ENCODE measurements around the gene TUBA4B.
A peak's percentile ranks its signal among the peaks of the same experiment; 100 is the strongest.

Gene TUBA4B

GRCh38 chr2:219252900-219253752, at the start of gene TUBA4B:
TSS of gene TUBA4B (plus strand) at chr2:219253243. CDS start at chr2:219253408, 165 bp downstream.
- DNase-seq, result no peak

DNA sequence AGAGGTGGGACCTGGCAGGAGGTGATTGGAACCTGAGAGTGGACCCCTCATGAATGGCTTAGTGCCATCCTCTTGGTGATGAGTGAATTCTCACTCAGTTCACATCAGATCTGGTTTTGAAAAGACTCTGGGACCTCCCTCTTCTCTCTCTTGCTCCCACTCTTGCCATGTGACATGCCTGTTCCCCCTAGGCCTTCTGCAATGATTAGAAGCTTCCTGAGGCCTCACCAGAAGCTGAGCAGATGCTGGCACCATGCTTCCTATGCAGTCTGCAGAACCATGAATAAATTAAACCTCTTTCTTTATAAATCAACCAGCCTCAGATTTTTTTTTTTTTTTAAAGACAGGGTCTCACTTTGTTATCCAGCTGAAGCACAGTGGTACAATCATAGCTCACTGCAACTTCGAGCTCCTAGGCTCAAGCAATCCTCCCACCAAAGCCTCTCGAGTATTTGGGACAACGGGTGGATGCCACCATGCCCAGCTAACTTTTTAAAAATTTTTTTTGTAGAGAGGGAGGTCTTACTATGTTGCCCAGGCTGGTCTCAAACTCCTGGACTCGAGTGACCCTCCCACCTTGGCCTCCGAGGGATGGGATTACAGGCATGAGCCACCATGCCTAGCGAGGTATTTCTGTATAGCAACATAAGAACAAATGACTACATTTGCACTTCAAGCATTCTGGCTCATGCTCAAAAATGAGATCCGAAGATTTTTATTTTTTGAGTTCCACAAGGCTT, 48.4 kb upstream of the TUBA4B start:
- no peak for DNase-seq

DNA sequence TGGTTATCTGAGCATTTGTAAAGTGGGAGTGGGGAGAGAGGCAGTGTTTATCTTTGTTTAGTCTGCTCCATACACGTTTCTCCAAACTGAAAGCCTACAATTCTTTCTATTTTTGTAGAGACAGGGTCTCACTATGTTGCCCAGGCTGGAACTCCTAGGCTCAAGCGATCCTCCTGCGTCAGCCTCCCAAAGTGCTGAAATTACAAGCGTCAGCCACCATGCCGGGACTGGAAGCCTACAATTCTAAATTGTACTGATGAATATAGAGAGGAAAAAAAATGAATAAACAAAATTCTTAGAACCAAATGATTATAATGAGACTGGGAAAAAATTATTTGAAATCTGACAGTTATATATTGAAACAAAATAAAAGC, 47.9 kb upstream of the TUBA4B start:
- no peak for DNase-seq

DNA sequence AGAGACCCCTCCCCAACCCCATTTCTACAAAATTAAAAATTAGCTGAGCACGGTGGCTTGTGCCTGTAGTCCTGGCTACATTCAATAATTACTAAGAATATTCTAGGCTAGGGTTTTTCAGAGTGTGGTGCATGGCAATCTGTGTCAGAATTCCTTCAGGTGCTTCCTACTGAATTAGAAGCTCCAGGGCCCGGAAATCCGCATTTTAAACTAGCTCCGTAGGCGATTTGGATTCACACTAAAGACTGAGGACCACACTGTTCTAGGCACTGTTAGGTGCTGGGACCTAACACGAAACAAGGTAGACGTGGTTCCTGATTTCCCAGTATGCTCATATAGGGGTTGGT, 47.1 kb upstream of the TUBA4B start:
- no peak for DNase-seq

DNA sequence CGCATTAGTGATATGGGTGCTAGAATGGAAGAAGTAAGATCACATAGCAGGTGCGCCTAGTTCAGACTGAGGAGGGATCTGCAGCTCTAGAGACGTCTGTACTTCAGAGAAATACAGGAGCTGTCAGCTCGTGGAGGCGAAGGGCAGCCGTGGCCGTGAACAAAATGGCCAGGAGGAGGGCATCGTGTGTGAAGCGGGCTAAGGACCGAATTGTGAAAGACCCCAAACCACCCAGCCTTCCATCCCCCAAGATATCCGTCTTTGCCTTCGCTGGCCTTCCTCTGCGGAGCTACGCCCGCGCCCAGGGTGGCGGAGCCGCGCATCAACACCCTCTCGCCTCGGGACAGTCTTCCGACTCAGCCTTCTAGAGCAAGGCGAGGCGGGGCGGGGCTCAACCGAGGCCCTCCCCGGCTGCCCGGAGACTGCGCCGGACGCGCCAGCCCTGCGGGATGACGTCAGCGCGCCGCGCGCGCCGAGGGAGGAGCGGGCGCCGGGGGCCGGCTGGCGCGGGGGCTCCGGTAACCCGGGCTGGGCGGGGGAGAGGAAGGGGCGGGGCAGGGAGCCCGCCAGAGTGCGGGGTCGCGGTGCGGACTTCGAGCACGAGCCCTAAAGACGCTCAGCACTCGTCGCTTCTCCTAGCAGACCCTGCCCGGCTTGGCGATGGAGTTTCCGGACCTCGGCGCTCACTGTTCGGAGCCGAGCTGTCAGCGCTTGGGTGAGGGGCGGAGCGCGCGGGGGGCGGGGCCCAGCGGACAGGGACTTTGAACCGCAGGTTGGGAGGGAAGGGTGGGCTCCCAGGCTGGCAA, 46.5 kb upstream of the TUBA4B start, which contains the start of gene ZFAND2B:
Gene ZFAND2B (plus strand): TSS at position 455 of the 806 bp plus-strand sequence. CDS start 206 bp downstream, at position 661.
- DNase-seq, result peak; percentile 95

DNA sequence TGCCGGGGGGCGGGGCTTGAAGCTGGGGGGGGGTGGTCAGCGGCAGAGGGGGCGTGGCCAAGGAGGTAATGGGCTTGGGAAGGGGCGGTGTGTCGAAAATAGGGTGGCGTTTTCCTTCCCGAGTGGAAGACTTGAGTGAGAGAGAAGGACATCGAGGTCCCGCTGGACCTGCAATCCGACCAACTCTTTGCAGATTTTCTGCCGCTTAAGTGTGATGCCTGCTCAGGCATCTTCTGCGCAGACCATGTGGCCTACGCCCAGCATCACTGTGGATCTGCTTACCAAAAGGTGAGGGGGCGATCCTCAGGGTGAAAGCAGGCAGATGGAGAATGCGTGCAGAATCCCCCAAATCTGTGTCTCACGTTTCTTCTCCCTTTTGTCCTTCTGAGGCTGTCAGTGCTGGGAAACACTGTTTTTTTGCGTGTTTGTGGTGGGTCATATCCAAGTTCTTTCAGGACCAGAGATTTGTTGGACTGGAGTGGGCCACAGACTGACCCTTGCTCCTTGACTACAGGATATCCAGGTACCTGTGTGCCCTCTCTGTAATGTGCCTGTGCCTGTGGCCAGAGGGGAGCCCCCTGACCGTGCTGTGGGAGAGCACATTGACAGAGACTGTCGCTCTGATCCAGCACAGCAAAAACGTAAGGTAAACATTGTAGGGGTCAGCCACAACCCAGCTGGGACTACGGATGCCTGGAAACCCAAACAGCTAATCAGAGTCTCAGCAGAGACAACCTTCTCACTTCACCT, 45.7 kb upstream of the TUBA4B start:
- no peak for DNase-seq

- no peak for DNase-seq
These were observed 44.9 kb upstream of the TUBA4B start for GRCh38 chr2:219207884-219208740.

GRCh38 chr2:219209236-219210195, 43.5 kb upstream of the TUBA4B start:
- DNase-seq, result peak; percentile 72

DNA sequence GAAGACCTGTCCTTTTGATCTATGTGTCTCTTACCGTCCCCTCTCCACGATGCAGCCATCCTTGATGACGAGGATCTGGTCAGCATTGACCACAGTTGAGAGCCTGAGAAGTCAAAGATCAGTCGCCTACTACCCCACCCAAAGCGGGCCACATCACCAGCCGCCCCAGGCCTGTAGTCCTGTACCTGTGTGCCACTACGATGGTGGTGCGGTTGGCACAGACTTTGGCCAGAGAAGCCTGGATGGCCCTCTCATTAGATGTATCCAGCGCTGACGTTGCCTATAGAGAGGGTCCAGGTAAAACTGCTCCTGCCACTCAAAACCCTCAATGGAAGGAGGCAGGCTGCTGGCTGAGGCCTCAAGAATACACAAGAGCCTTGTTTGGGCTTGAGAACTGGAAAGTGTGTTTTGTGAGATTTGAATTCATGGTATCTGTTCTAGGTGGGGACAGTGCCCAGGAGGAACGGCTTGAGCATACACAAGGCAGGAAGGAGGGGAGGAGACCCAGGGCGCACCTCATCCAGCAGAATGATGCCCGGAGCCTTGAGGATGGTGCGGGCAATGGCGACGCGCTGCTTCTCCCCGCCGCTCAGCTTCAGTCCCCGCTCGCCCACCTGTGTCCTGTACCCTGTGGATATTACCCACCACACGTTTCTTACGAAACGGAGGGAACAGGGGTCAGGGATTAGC, 42.7 kb upstream of the TUBA4B start:
- DNase-seq, result no peak

DNA sequence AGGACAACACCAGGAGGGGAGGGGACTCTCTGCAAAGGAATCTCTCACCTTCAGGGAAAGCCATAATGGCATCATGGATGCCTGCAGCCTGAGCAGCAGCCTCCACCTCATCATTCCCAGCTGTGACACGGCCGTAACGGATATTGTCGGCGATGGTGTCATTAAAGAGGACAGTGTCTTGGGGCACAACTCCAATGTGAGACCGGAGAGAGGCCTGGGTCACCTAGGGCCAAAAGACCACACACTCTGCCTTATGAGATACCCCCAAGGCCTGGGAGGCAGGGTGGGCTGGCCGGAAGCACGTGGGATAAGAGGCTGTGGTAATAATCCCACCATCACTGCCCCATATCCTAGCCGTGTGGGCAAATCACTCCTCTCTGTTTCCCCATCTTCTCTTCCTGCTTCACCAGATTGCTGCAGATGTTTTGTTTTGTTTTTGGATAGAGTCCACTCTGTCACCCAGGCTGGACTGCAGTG, 42.1 kb upstream of the TUBA4B start:
- no peak for DNase-seq

DNA sequence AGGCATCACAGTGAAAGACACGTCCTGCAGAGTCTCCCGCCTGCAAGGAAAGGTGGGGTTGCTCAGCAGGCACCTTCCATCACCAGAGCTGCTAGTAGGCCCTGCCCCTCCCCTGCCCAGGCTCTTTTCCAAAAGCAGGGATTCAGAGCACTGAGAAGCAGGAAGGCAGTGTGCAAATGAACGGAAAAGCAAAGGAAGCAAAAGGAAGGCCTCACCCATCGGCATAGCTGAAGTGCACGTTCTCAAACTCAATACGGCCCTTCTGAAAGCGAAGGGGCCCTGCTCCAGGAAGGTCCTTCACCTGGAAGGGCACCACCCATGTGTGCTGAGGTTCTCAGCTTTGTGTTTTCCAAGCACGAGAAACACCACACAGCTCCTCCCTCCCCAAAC, 40.0 kb upstream of the TUBA4B start:
- no peak for DNase-seq

- no peak for DNase-seq
These were observed 39.5 kb upstream of the TUBA4B start for GRCh38 chr2:219213486-219214071.

GRCh38 chr2:219214141-219214540, 38.9 kb upstream of the TUBA4B start:
- DNase-seq, result no peak

DNA sequence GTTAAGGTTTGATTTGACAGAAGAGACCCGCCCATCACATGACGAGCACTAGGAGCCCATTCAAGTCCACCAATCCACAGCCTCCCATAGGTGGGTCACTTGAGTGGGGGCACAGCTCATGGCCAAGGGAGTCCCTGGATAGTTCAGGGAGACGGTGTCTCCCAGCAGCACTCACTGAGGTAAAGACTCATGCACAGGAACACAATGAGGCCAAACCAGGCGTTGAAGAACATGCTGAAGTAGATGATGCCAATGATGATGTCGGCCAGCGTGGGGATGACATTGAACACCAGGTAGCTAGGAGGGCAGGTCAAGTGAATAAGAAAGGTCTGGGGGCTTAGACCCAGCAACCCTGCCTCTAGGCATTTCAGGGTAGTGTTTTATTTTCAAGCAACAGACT, 38.3 kb upstream of the TUBA4B start:
- DNase-seq, result no peak

- DNase-seq, result no peak
These were observed 37.0 kb upstream of the TUBA4B start for GRCh38 chr2:219215871-219216534.

GRCh38 chr2:219216535-219216915, 36.5 kb upstream of the TUBA4B start:
- DNase-seq, result no peak

GRCh38 chr2:219218217-219218731, 34.8 kb upstream of the TUBA4B start:
- no peak for DNase-seq

All from GDM1 (cell line).